ENCODE measurements around the gene ZNF609.
"Not testable (repeated sequence)": the region's sequence is repeated elsewhere in the genome, so short reads cannot be mapped to it uniquely, and the experiment has no call there.

The ZNF609 gene

DNA sequence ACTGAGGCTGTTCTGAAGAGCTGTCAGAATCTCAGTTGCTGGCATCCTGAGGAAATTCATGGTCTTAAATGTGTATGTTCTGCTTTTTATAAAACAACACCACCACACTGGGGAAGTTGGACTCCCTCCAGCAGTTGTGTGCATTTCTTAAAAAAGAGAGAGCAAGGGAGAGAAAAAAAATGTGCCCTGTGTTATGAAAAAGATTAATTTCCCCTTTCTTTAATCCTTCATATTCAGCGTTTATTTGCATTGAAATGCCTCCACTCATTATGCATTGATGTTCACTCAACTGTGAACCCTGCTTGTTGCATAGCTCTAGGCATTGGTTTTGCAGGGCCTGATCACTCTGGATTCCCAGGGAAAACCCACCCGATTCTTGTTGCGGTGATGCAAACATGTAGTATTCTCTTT, 4.4 kb upstream of the ZNF609 start:
- DNase-seq = no peak

DNA sequence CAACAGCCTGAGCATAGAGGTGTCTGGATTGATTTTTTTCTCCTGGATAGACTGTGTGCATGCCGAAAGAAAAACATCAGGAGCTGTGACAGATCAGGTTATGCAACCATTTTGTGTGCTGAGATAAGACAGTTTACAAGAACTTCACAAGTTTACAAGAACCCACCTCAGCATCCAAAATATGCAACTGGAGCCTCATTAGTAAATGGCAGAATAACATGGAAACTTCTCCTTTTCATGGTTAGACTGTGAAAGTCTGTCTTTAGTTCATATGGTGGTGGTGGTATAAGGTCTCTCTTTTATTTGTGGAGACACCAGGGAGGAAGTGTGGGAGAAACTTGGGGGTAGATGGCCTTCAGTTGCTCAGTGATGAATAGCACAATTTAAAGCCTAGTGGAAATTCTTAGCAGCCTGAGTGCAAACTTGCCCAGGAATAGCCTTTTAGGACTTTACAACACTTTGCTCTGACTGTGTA, 3.7 kb upstream of the ZNF609 start:
- no peak for DNase-seq

DNA sequence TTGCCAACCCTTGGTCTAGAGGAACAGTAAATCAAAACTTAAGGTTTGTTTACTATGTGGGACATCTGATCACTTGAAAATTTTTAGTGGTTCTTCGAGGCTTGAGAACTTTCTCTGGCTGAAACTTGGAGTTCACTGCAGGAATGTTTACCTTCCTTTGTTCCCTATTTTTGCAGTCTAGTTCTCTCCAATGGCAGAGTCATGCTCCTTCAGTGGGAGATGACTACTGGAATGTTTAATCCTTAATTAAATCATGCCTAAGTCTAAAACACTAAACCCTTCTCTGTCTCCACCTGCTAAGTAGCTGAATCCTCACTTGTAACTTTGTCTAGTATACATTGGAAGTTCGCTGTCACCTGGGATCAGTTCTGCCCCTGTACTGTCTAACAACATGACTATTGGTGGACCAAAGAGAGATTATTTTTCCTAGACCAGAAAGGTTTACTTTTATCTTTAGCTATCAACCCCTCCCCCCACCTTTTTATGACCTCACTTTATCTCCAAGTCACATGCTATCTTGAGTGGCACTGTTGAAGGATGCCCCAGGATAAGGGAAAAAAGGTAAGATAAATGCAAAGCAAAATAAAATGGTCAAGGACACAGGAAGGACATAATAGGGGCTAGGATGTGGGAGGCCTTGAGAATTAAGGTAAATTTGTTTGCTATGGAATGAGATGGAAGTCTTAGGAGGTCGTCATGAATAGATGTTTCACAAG, 1.2 kb upstream of the ZNF609 start:
- DNase-seq = no peak

DNA sequence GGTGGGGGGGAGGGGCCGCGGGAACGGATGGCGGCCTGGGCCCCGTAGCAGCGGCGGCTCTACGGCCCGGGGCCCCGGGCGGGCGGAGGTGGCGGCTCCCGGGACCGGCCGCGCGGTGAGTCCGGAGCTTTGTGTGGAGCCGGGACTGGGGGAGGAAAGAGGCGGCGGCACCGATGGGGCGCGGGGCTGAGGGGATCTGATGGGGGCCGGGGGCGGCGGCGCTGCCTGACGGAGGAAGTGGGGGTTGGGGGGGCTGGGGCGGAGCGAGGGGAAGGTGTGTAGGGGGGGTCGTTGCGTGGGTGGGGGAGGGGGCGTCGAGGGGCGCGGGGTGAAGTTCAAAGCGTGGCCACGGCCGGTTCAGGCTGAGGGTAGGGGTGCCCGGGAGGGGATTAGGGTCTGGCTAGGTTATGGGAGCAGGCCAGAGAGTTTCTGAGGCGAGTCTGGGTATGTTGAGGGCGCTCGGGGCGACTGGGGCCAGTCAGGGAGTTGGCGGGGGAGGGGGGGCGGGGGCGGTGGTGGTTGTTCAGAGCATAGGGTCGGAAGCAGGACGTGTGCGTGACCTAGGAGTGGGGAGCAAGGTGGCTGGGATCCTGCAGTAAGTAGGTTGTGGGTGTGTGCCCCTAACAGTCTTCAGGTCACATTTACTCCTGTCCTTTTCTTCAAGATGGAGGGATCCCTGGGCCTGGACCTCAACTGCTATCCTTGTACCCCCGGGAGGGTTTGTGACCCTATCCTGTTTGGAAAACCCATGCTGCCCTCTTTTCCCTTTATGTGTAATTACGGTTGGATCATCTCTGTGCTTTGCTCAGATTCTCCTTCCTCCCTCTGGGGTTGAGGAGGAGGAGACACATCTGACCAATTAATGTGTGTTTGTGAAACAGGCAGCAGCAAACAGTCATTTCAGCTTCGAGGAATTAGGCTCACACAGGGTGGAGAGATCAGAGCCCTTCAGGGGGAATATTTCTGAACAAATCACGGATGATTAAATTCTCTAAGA, 644 bp downstream of the ZNF609 start:
- peak; percentile 14 to 58 (median 16) for DNase-seq

DNA sequence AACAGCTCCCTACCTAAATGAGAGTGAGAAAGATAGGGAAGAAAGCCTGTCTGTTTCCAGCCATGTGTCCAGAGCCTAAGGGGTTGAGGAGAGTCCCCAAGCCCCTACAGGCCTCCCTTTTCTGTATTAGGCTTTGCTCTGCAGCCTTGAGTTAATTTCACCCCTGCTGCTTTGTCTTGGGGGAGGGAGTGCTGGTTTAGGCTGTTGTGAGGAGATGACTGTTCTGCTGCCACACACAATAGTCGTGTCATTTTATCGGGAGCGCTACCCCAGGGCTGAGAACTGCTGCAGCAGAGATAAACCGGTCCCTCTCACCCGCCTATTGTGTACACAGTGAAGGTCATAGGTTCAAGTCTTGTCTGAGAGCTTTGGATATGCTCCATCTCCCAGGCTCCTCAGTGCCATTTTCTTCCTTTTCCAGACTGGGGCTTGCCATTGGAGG, 1.4 kb downstream of the ZNF609 start:
- peak in 2 of 5 donors; percentile 1 to 41 for DNase-seq

DNA sequence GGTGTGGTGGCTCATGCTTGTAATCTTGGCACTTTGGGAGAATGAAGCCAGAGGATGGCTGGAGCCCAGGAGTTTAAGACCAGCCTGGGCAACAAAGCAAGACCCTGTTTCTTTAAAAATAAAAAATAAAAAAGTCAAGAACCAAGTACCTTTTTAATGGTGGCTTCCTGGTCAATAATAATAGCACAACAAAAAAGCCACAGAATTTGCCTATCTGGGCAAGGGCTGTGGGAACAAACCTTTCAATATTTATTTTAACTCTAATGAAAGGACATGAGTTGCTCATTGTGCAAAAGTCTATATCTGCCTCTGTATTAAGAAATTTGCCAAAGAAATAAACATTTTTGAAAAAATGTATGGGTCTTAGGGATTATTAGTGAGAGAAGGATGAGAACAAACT, 2.1 kb downstream of the ZNF609 start:
- DNase-seq = no peak

DNA sequence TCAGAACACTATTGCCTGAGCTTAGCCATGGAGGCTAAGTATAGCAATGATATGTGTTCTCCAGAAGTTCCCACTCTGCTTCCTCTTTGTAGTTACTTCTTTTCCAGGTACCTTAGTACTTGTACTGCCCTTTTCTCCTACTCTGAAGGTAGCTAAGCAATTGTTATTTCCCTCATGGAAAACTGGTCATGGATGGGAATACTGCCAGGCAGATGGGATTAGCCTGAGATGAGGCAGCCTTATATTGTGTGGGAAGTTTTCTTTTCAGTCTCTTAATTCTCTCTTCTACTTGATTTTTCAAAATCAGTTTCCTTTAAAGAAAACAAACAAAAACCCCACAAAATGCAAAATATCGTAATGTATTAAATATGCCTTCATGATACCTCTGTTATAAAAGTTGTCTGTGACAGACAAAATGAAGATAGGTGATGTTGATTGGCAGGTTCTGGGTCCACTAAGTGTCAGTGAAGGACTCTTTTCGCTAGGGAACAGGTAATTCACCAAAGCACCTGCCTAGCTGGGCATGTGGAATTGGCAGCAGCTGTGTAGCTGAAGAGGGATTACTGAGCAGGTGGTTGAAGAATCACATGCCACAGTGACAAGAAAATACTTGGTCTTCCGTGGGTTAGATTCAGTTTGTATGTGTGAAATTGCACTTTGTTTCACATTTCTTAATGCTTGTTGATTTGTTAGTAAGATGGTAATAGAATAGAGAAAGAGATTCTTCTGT, 4.1 kb downstream of the ZNF609 start:
- no peak for DNase-seq

DNA sequence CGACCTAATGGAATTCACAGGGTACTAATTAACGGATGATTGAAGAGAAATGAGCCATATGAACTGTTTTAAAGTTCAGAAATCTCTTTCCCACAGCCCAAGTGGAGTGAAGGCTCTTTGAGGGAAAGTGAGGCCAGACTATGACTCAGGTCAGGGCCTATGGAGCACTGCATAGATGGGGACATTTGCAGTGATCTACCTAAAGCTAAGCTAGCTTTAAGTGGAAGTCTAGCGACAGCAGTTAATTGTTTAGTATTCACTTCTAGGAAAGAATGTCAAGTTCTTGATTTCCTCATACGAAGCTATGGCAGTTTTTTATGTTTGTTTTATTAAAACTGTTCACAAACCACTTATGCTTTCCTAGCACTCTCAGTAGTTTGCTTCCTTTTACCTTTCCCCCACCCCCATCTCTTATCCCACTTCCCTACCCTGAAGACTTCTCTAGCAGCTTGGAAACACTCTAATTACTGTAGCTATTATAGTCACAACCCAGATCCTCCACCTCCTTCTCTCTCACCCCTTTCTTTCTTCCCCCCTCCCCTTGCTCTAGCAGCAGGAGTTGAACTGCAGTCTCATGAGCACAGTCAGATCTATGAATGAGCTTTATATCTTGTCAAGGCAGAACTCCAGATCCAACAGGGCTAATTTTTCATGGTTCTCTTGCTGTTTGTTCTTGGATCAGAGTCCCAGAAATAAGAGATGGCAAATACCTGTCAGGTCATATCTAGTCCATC, 6.2 kb downstream of the ZNF609 start:
- no peak for DNase-seq

DNA sequence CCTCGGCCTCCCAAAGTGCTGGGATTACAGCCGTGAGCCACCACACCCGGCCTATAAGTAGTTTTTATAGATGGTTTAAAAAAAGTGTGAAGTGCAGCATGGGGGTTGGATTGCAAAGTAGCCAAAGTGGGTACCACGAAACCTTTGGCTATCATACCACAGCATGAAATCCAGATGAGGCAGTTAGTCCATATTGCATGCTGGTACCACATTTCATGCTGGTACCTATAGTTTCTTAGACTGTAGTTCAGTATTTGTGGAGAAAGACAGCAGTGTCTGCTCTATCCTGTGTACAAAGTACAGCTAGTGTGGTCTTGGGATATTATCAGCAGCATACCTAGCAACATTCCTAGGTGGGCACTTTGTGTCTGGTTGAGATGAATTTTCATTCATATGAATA, 11.8 kb downstream of the ZNF609 start:
- DNase-seq = no peak

DNA sequence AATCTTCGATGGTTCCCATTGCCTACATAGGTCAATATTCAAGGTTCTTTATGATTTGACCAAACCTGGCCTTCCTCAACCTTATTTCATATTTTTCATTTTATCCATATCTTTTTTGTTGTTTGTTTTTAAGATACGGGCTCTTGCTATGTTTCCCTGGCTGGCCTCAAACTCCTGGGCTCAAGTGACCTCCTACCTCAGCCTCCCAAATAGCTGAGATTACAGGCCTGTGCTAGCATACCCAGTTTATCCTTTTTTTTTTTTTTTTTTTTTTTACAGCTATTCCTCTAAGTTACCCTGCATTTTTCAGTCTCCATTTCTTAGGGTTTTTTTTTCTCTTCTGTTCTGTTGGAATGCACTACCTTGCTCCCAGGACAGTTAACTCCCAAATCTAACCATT, 14.5 kb downstream of the ZNF609 start:
- DNase-seq = no peak

DNA sequence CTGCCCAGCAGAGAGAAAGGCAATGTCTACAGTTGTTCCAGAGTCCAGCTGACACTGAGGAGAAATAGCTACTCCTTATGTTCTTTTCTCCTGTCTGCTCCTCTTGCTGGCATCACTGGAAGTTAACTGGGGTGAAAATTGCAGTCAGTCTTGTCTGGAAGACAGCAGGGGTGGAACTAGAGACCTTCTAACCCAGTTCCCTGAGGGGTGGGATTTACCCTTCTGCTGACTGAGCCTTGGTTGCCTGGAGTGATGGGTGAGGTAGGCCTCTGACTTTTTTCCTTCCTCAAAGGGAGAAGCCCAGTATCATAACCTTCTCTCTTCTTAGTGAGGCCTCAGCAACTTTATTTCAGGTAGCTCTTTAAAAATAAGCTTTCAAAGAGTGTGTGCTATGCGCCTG, 16.2 kb downstream of the ZNF609 start:
- DNase-seq = no peak

DNA sequence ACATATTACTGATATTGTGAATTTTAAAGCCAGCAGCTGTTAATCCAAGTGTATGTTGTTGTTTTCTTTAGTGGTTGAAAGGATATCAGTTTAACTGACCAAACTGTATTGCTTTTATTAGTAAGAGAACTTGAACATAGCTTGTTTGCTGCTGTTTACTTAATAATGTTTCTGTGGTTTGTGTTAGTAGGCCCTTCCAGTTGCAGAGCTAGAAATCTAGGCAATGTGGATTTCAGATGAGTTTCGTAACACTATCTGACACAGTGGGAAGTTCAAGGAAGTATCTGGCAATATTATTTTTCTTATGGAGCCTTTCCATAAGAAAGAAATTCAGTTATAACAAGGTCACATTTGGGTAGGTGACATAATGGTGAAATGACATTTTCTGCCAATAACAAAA, 18.5 kb downstream of the ZNF609 start:
- no peak for DNase-seq

DNA sequence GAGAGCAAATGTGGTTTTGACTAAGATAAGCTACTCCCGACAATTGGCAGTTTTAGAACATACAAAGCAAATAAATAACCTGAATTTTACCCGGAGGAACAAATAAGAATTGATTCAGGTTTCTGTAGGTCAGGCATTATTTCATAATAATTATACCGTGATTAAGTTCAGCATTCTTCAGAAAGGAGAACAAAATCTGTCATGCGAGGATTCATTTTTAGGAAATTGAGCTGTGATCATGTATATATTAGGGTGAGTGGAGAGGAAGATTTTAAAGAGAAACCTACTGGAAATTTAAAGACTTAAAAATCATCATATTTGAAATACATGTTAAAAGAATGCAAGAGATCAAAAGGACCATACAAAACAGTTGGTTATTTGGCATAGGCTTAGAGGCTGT, 20.5 kb downstream of the ZNF609 start:
- no peak for DNase-seq

DNA sequence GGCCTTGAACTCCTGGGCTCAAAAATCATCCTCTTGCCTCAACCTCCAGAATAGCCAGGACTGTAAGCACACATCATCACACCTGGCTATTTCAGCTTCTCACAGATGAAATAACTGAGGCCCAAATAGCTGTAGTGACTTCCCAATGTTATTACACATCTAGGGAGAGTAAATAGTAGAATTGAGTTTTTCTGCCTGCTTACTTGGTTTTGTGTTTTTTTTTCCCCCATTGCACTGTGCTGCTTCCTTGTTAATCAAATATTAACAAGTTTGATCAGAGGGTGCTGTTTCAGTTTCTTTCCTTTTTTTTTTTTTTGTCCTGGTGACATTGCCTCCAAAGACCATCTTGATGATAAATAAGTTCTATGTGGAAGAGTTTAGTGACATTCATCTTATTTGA, 23.4 kb downstream of the ZNF609 start:
- DNase-seq = no peak

DNA sequence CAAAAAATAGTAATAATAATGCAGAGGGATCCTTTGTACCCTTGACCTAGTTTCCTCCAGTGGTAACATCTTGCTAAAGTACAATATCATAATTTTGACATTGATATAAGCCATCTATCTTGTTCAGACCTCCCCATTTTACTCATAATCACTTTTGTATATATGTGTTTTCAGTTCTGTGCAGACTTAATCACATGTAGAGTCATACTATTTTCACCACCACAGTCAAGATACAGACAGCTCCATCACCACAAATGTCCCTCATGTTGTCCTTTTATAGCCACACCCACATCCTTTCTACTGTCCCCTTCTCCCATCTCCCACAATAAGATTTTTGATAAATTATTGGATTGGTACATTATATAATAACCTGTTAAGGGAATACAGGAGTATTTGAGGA, 25.4 kb downstream of the ZNF609 start:
- no peak for DNase-seq

DNA sequence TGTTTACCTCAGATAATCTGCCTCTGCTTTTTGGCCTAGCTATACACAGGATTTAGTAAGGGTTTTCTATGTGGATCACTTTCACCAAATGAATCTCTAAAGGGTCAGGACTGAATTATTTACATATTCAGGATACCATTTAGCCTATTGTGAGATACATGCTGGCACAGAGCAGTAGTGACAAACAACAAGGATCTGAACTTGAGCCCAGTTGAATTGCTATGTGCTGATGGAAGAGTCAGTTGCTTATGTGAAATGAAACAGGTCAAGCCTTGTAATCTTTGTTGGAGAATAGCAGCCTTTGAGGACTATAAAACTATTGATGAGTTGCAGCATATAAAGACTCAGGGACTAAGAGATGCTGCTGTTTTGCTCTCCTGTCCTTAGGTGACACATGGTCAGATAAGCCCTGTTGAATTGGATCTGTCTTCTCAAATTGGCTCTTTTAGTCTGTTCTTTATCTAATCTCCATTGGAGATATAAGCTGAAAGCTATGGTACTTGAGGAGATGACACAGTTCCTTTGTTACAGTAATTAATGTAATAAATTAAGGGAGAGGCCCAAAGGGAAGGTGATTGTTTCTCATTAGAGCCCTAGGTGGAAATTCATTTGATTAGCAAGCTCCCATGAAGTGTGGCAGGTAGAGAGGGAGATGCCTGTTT, 30.4 kb downstream of the ZNF609 start:
- no peak for DNase-seq

DNA sequence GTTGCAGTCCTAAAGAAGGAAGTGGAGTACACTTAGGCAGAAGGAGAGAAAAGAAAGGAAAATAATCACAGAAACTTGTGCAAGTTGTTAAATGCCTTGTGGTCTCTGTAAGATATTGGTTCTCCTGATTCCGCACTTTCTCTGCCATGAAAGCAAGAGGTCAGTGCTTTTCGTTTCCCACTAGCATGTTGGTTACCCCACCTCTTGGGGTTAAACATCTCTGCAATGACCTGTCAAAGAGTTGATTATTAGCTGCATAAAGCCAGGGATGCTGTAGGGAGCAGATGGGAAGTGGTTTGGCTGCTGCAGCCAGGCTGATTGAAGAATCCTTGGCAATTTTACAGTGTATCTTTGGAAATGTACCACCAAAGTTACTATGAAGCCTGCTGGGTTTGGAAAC, 33.3 kb downstream of the ZNF609 start:
- DNase-seq = no peak

DNA sequence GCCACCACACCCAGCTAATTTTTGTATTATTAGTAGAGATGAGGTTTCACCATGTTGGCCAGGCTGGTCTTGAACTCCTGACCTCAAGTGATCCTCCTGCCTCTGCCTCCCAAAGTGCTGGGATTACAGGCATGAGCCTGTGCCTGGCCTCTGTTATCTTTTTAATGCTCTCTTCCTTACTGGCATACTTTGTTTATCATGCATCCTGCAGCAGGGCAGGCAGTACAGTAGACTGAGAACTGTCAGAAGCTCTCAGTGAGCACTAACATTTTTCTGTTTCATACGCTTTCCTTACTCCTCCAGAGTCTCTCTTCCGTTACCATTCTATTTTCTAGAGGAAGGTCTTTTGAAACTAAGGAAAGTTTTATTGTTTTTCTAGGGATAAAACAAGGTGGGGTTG, 35.6 kb downstream of the ZNF609 start:
- DNase-seq = not testable (repeated sequence)

DNA sequence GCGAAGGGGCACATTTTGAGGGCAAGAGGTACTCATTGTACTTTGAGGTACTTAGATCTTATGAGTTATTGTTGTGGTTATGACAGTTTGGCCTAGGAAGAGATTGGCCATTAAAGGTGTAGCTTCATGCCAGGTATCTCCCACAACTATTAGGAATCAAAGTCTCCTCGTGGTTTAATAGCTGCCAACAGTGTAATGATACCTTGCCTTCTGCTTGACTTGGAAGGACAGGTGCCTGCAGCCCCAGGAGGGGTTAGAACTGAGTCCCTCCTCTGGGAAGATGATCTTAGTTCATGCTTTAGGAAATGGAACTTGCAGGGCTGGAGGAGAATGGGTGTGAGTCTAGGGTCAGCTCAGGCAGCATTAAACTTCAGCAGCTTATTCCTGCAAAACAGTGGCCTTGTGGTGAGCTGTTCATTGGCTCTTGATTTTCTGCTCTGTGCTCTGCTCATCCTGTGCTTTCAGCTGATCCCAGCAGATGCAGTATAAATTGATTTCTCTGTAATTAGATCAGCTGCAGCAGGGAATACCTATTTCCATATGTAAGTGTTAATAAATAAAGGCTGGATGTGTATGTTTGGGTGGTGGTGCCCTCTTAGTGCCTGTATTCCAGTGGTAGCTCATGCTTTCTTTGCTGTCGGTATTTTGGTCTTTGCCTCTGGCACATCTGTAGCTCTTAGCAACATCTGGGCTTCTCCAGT, 40.5 kb downstream of the ZNF609 start:
- DNase-seq = no peak

DNA sequence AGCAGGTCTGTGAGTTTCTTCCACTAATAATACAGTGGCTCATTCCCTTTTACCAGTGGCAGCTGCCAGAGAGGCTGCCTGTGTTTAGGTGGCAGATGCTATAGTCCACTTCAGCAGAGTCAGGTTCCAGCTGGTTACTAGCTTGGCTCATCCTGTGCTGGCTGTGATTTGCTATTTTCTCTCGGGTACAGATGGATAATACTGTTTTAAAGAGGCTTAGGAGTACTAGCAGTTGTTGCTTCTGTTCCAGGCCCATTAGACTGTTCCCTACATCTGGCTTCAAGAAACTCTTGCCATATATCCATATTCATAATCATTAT, 41.0 kb downstream of the ZNF609 start:
- DNase-seq = no peak

DNA sequence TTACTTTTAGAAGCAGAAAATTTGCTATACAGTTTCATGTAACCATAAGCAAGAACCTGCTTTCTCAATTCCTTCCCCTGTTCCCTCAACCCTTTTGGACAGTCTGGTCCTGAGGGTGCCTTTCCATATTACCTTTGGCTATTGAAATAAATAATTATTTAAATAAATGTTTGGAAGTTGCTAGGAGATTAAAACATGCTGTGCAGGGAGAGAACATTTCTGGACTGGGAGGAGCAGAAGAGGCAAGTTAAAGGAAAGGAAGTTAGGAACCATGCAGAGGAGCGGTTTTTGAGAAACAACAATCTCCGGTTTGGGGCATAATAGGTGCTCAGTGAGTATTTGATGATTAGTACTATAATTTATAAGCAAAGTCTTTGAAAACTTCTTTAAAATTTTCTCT, 41.8 kb downstream of the ZNF609 start:
- no peak for DNase-seq
